HepG2 (cell line): ENCODE data around the gene MTX1. TPM values are rescaled to one million over a fixed set of nuclear protein-coding genes. Genes with fewer than 3 reads are reported as not detected.

Source experiments
- ARNTL ChIP-seq: sonication (generic); formaldehyde crosslinking; IDR thresholded peaks from 2 replicates; pipeline ENCODE4 v1.4.0; 2020; ENCODE audit warnings: mild to moderate bottlenecking, missing genetic modification reagents
- CENPBD1 ChIP-seq: sonication (generic); formaldehyde crosslinking; IDR thresholded peaks from 2 replicates; pipeline ENCODE4 v1.8.0; 2022; ENCODE audit warnings: missing genetic modification reagents, low read depth, mild to moderate bottlenecking, borderline replicate concordance
- ETV5 ChIP-seq: IDR thresholded peaks from 2 replicates; pipeline ENCODE4 v1.6.1; 2018; ENCODE audit warnings: missing biosample characterization, missing genetic modification reagents, inconsistent platforms, borderline replicate concordance
- FOSL2 ChIP-seq: sonication (generic); formaldehyde crosslinking; IDR thresholded peaks from 2 replicates; pipeline ENCODE4 v1.4.0; 2020; ENCODE audit warnings: missing genetic modification reagents
- HDAC2 ChIP-seq: sonication (generic); formaldehyde crosslinking; IDR thresholded peaks from 2 replicates; pipeline ENCODE4 v1.4.0; 2020; ENCODE audit warnings: missing genetic modification reagents
- IRF2 ChIP-seq: IDR thresholded peaks from 2 replicates; pipeline ENCODE4 v1.6.1; 2018; ENCODE audit warnings: missing genetic modification reagents, missing compliant biosample characterization
- KDM2A ChIP-seq: sonication (generic); formaldehyde crosslinking; IDR thresholded peaks from 2 replicates; pipeline ENCODE4 v1.4.0; 2020; ENCODE audit warnings: low read depth, missing genetic modification reagents, borderline replicate concordance
- KMT2B ChIP-seq: IDR thresholded peaks from 2 replicates; pipeline ENCODE4 v1.6.1; 2016; ENCODE audit warnings: missing genetic modification reagents, missing compliant biosample characterization
- MNT ChIP-seq: fragments of 450-650 bp; IDR thresholded peaks from 2 replicates; pipeline ENCODE4 v1.6.1; 2016
- SALL2 ChIP-seq: sonication (generic); formaldehyde crosslinking; IDR thresholded peaks from 2 replicates; pipeline ENCODE4 v1.8.1; 2023; ENCODE audit warnings: mild to moderate bottlenecking, missing genetic modification reagents, inconsistent platforms
- SAP130 ChIP-seq: IDR thresholded peaks from 2 replicates; pipeline ENCODE4 v1.6.1; 2016; ENCODE audit warnings: low read depth
- XBP1 ChIP-seq: sonication (generic); formaldehyde crosslinking; IDR thresholded peaks from 2 replicates; pipeline ENCODE4 v1.5.0; 2020; ENCODE audit warnings: missing genetic modification reagents
- ZMAT3 ChIP-seq: sonication (generic); formaldehyde crosslinking; conservative IDR thresholded peaks from 2 replicates; pipeline ENCODE4 v1.7.0; 2021; ENCODE audit warnings: missing genetic modification reagents
- ZNF782 ChIP-seq: sonication (generic); formaldehyde crosslinking; IDR thresholded peaks from 2 replicates; pipeline ENCODE4 v1.4.0; 2020; ENCODE audit warnings: missing genetic modification reagents, mild to moderate bottlenecking, borderline replicate concordance
- polyA plus RNA-seq, 8 experiments: library from polyadenylated mRNA; depleted of rRNA in 3 of 8; stranded (reverse) in 7 of 8; unstranded in 1 of 8; fragments of >200 nt; fragmentation: Illumina TruSeq in 4 of 8; extraction: Trizol in 4 of 8; gene quantifications; 2 replicates each; pipeline versions ENCODE4 v1.2.1 to v1.2.3, GENCODE V29; 2011 to 2016; ENCODE audit warnings: low read depth in 4 of 8, missing spikeins in 1 of 8, mixed read lengths in 1 of 8; ENCODE audit not compliant: insufficient read depth in 1 of 8
- total RNA-seq, 5 experiments: library from RNA; depleted of rRNA; stranded (reverse); fragments of >200 nt; fragmentation: Illumina TruSeq; extraction: Trizol; gene quantifications; 2 replicates each; pipeline ENCODE4 v1.2.3, GENCODE V29; 2016; ENCODE audit warnings: low read depth in 1 of 5
- TF ChIP-seq, protein P1 (sequence below): IDR thresholded peaks from 2 replicates; pipeline ENCODE4 v1.6.1; 2016
- TF ChIP-seq, protein P2 (sequence below): sonication (generic); formaldehyde crosslinking; IDR thresholded peaks from 2 replicates; pipeline ENCODE4 v1.8.1; 2023; ENCODE audit warnings: mild to moderate bottlenecking, moderate library complexity, missing genetic modification reagents
- TF ChIP-seq, protein P3 (sequence below): sonication (generic); formaldehyde crosslinking; IDR thresholded peaks from 2 replicates; pipeline ENCODE4 v1.4.0; 2020; ENCODE audit warnings: missing genetic modification reagents, borderline replicate concordance

MTX1 gene
- total and polyA plus RNA-seq, 2 of the 13 experiments (the other 11 are each of a cell fraction or from before 2014, with no cell fraction given): 64.5 to 72.6 TPM

GRCh38 chr1:155241069-155241679, 32.7 kb downstream of the MTX1 start (continued):
- TF ChIP-seq, protein P1, sequence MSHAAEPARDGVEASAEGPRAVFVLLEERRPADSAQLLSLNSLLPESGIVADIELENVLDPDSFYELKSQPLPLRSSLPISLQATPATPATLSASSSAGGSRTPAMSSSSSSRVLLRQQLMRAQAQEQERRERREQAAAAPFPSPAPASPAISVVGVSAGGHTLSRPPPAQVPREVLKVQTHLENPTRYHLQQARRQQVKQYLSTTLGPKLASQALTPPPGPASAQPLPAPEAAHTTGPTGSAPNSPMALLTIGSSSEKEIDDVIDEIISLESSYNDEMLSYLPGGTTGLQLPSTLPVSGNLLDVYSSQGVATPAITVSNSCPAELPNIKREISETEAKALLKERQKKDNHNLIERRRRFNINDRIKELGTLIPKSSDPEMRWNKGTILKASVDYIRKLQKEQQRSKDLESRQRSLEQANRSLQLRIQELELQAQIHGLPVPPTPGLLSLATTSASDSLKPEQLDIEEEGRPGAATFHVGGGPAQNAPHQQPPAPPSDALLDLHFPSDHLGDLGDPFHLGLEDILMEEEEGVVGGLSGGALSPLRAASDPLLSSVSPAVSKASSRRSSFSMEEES: peak; percentile 89
- TF ChIP-seq, protein P2, sequence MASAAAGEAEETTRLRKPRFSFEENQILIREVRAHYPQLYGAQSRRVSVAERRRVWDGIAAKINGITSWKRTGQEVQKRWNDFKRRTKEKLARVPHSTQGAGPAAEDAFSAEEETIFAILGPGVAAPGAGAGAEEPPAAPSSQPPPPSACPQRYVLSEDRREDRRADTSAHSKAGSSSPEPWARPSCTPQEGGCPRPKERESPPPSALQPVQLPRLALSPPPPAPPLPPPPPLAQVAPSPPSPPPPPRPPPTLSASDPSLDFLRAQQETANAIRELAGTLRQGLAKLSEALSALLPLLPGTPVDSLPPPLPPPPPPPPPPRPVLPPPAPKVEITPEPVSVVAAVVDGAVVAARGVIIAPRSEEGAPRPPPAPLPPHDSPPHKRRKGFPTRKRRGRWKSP (CRISPR knock-in tag): no peak
- TF ChIP-seq SALL2 (CRISPR knock-in tag) (0 out of 2 replicates have a peak, but pooled peaks have one; percentile 29), HDAC2 (CRISPR knock-in tag) (peak; percentile 73; the same call in 1 of the 2 replicates), ETV5 (CRISPR knock-in tag) (peak; percentile 88; the same call in 1 of the 2 replicates), ZMAT3 (CRISPR knock-in tag) (no peak), IRF2 (CRISPR knock-in tag) (peak; percentile 91), XBP1 (no peak), KMT2B (CRISPR knock-in tag) (peak; percentile 72), MNT (peak; percentile 74), ARNTL (CRISPR knock-in tag) (no peak), KDM2A (peak; percentile 62; the same call in 1 of the 2 replicates), CENPBD1 (CRISPR knock-in tag) (no peak), ZNF782 (CRISPR knock-in tag) (no peak), SAP130 (CRISPR knock-in tag) (peak; percentile 100), FOSL2 (CRISPR knock-in tag) (peak; percentile 54; the same call in 1 of the 2 replicates)
- TF ChIP-seq, protein P3, sequence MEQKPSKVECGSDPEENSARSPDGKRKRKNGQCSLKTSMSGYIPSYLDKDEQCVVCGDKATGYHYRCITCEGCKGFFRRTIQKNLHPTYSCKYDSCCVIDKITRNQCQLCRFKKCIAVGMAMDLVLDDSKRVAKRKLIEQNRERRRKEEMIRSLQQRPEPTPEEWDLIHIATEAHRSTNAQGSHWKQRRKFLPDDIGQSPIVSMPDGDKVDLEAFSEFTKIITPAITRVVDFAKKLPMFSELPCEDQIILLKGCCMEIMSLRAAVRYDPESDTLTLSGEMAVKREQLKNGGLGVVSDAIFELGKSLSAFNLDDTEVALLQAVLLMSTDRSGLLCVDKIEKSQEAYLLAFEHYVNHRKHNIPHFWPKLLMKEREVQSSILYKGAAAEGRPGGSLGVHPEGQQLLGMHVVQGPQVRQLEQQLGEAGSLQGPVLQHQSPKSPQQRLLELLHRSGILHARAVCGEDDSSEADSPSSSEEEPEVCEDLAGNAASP (CRISPR knock-in tag): peak; percentile 60; the same call in 1 of the 2 replicates
